Epithelial cell of proximal tubule (primary cell): ENCODE data around the gene MTFP1. TPM values are rescaled to one million over a fixed set of nuclear protein-coding genes. Genes with fewer than 3 reads are reported as not detected.

Experiments
- DNase-seq: peaks from one replicate; pipeline ENCODE4 v3.0.0-alpha.2; 2011; ENCODE audit warnings: low read depth
- H3K4me3 ChIP-seq: 2 replicates; pipeline ENCODE4 v1.5.1; 2011; ENCODE audit warnings: low read depth, mild to moderate bottlenecking, low read length
- CTCF ChIP-seq: conservative IDR thresholded peaks from 2 replicates; pipeline ENCODE4 v1.5.1; 2012; ENCODE audit warnings: low read depth, mild to moderate bottlenecking, low read length
- total RNA-seq: library from RNA; depleted of rRNA; stranded (reverse); fragments of >200 nt; gene quantifications from 2 replicates; pipeline ENCODE4 v1.2.3, GENCODE V29; 2015

Gene MTFP1
- total RNA-seq, 1 donor from 2014 or later, result 79.7 TPM

GRCh38 chr22:30427871-30428270 is 2.3 kb downstream of the MTFP1 start:
- DNase-seq, result no peak
- no peak for TF ChIP-seq CTCF
- H3K4me3 ChIP-seq, result no peak overlapping the region

GRCh38 chr22:30429887-30430286 is 4.3 kb downstream of the MTFP1 start:
- no peak overlapping the region for H3K4me3 ChIP-seq
- no peak for TF ChIP-seq CTCF
- DNase-seq, result no peak

- no peak overlapping the region for H3K4me3 ChIP-seq
- no peak for DNase-seq
- peak; percentile 6 for TF ChIP-seq CTCF
Observed at GRCh38 chr22:30430933-30431332, 5.4 kb downstream of the MTFP1 start.

GRCh38 chr22:30432096-30432495 is 6.5 kb downstream of the MTFP1 start:
- DNase-seq, result no peak
- no peak for TF ChIP-seq CTCF

GRCh38 chr22:30432520-30432919 is 7.0 kb downstream of the MTFP1 start:
- DNase-seq, result no peak
- no peak for TF ChIP-seq CTCF

More at GRCh38 chr22:30432096-30432495, 6.5 kb downstream of the MTFP1 start:
- no peak overlapping the region for H3K4me3 ChIP-seq

GRCh38 chr22:30433227-30433626 is 7.7 kb downstream of the MTFP1 start:
- no peak for DNase-seq
- TF ChIP-seq CTCF, result no peak
- H3K4me3 ChIP-seq, result no peak overlapping the region

More at GRCh38 chr22:30432520-30432919, 7.0 kb downstream of the MTFP1 start:
- H3K4me3 ChIP-seq, result no peak overlapping the region

GRCh38 chr22:30433773-30434172 is 8.2 kb downstream of the MTFP1 start:
- no peak for TF ChIP-seq CTCF
- no peak overlapping the region for H3K4me3 ChIP-seq

More at GRCh38 chr22:30433773-30434172, 8.2 kb downstream of the MTFP1 start:
- no peak for DNase-seq
